ENCODE data around the gene BLZF1. TPM values are rescaled to one million over a fixed set of nuclear protein-coding genes. Genes with fewer than 3 reads are reported as not detected.

BLZF1 gene
- total RNA-seq, 4 donors from 2014 or later = 28.1 to 41.1 (median 36.2) TPM

GRCh38 chr1:169361281-169361680, 6.7 kb upstream of the BLZF1 start:
- Histone ChIP-seq H3K27me3 (no peaks in the 10 kb centered on the region), H3K4me3 (no peak overlapping the region), H3K9me3 (no peaks in the 10 kb centered on the region), H3K4me1 (peaks cover 0 to 3% (median 1%) of the 10 kb centered on the region in 4 donors), H3K27ac (replicated peaks in 1 of 4) (no peak overlapping the region), H3K36me3 (no peaks in the 10 kb centered on the region)
- no peak for DNase-seq (ENCODE audit: extremely low spot score)
- intact Hi-C loops (cut with DNase I) = no loop called here
- WGBS = 94% methylated on average over 7 of the region's 7 CpGs
- TF ChIP-seq POLR2AphosphoS5 (IDR thresholded peaks at IDR 0.05) (no peak), POLR2A (IDR thresholded peaks at IDR 0.05; ENCODE audit: low read depth) (no peak), EP300 (IDR thresholded peaks at IDR 0.05) (no peak)
- TF ChIP-seq, protein P1, sequence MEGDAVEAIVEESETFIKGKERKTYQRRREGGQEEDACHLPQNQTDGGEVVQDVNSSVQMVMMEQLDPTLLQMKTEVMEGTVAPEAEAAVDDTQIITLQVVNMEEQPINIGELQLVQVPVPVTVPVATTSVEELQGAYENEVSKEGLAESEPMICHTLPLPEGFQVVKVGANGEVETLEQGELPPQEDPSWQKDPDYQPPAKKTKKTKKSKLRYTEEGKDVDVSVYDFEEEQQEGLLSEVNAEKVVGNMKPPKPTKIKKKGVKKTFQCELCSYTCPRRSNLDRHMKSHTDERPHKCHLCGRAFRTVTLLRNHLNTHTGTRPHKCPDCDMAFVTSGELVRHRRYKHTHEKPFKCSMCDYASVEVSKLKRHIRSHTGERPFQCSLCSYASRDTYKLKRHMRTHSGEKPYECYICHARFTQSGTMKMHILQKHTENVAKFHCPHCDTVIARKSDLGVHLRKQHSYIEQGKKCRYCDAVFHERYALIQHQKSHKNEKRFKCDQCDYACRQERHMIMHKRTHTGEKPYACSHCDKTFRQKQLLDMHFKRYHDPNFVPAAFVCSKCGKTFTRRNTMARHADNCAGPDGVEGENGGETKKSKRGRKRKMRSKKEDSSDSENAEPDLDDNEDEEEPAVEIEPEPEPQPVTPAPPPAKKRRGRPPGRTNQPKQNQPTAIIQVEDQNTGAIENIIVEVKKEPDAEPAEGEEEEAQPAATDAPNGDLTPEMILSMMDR (IDR thresholded peaks at IDR 0.05) = no peak

- intact Hi-C loops (cut with DNase I) = no loop called here
- Histone ChIP-seq H3K9me3 (no peaks in the 10 kb centered on the region), H3K27ac (replicated peaks in 1 of 4) (no peak overlapping the region), H3K36me3 (no peaks in the 10 kb centered on the region), H3K4me1 (peaks cover 0 to 13% (median 11%) of the 10 kb centered on the region in 4 donors), H3K27me3 (no peaks in the 10 kb centered on the region), H3K4me3 (no peak overlapping the region)
- 78% methylated on average over 5 of the region's 5 CpGs for WGBS
- no peak for DNase-seq (ENCODE audit: extremely low spot score)
- TF ChIP-seq, protein P1 (IDR thresholded peaks at IDR 0.05) = no peak
- TF ChIP-seq POLR2AphosphoS5 (IDR thresholded peaks at IDR 0.05) (no peak), EP300 (IDR thresholded peaks at IDR 0.05) (no peak), POLR2A (IDR thresholded peaks at IDR 0.05; ENCODE audit: low read depth) (no peak)
Observed at GRCh38 chr1:169363046-169363730, 4.8 kb upstream of the BLZF1 start.

DNA sequence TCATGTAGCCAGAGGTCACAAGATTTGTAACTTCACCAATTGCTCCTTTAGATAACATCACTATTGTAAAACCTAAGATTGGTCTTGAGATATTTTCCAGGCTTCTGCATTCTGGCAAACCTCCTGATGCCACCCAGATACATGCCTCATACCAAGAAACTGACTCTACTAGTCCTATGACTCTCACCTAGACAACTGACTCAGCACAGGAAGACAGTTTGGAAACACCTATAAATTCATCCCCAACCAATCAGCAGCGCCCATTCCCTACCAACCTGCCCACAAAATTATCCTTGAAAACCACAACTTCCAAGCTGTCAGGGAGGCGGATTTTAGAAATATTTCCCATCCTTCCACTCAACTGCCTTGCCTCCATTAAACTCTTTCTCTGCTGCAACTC, 3.0 kb upstream of the BLZF1 start:
- no peaks in the 10 kb centered on the region for H3K27me3 ChIP-seq
- 91% methylated on average over 2 of the region's 2 CpGs for WGBS

GRCh38 chr1:169367096-169367685, 804 bp upstream of the BLZF1 start:
- intact Hi-C loops (cut with DNase I) = no loop called here
- no peak for TF ChIP-seq POLR2A (IDR thresholded peaks at IDR 0.05; ENCODE audit: low read depth)
- TF ChIP-seq POLR2AphosphoS5 (IDR thresholded peaks at IDR 0.05) = no peak
- TF ChIP-seq, protein P1 (IDR thresholded peaks at IDR 0.05) = no peak
- no peak for TF ChIP-seq EP300 (IDR thresholded peaks at IDR 0.05)
- Histone ChIP-seq H3K4me3 (peak overlapping the region; percentile 62 to 73 (median 68)), H3K27me3 (no peaks in the 10 kb centered on the region), H3K4me1 (peaks cover 6 to 33% (median 22%) of the 10 kb centered on the region in 4 donors), H3K9me3 (no peaks in the 10 kb centered on the region), H3K27ac (replicated peaks in 1 of 4) (peak overlapping the region; percentile 74 to 85 (median 76)), H3K36me3 (peaks cover 0 to 23% (median 15%) of the 10 kb centered on the region in 4 donors)
- DNase-seq (ENCODE audit: extremely low spot score) = no peak
- WGBS = 8% methylated on average over 15 of the region's 15 CpGs

More for the DNA sequence above, 3.0 kb upstream of the BLZF1 start:
- Histone ChIP-seq H3K9me3 (no peaks in the 10 kb centered on the region), H3K4me1 (peaks cover 6 to 25% (median 22%) of the 10 kb centered on the region in 4 donors), H3K36me3 (peaks cover 0 to 5% (median 3%) of the 10 kb centered on the region in 4 donors), H3K27ac (replicated peaks in 1 of 4) (no peak overlapping the region), H3K4me3 (no peak overlapping the region)
- TF ChIP-seq POLR2A (IDR thresholded peaks at IDR 0.05; ENCODE audit: low read depth) = no peak
- TF ChIP-seq, protein P1 (IDR thresholded peaks at IDR 0.05) = no peak
- no peak for TF ChIP-seq POLR2AphosphoS5 (IDR thresholded peaks at IDR 0.05)
- no peak for TF ChIP-seq EP300 (IDR thresholded peaks at IDR 0.05)
- intact Hi-C loops (cut with DNase I) = no loop called here
- no peak for DNase-seq (ENCODE audit: extremely low spot score)

All from esophagus muscularis mucosa (tissue), 4 donors.